Smooth muscle cell (in vitro differentiated cells): ENCODE measurements around the gene POLA1. TPM values are rescaled to one million over a fixed set of nuclear protein-coding genes. Genes with fewer than 3 reads are reported as not detected.
"Not testable (repeated sequence)": the region's sequence is repeated elsewhere in the genome, so short reads cannot be mapped to it uniquely, and the experiment has no call there.

Source experiments
- DNase-seq: peaks from one replicate; lab custom pipeline; 2025; ENCODE audit not compliant: unreplicated experiment; lab: John Stamatoyannopoulos, UW
- H2AFZ ChIP-seq: fragments of 200-600 bp; sonication (generic); 2 replicates; pipeline ENCODE4 v1.6.0; 2016; ENCODE audit warnings: antibody characterized with exemption, low read depth, mild to moderate bottlenecking
- H3F3A ChIP-seq: fragments of 200-600 bp; sonication (generic); 2 replicates; pipeline ENCODE4 v1.6.0; 2017; ENCODE audit warnings: antibody characterized with exemption, low read depth
- H3K27ac ChIP-seq: fragments of 200-600 bp; sonication (generic); 2 replicates; pipeline ENCODE4 v1.5.1; 2016; ENCODE audit warnings: low read depth, mild to moderate bottlenecking
- H3K27me3 ChIP-seq: fragments of 200-600 bp; sonication (generic); 2 replicates; pipeline ENCODE4 v1.6.1; 2016; ENCODE audit warnings: low read depth, mild to moderate bottlenecking
- H3K36me3 ChIP-seq: fragments of 200-600 bp; sonication (generic); 2 replicates; pipeline ENCODE4 v1.5.1; 2016; ENCODE audit warnings: low read depth
- H3K4me1 ChIP-seq: fragments of 200-600 bp; sonication (generic); 2 replicates; pipeline ENCODE4 v1.5.1; 2016; ENCODE audit warnings: low read depth
- H3K4me2 ChIP-seq: fragments of 200-600 bp; sonication (generic); 2 replicates; pipeline ENCODE4 v1.6.0; 2016; ENCODE audit warnings: mild to moderate bottlenecking
- H3K4me3 ChIP-seq: fragments of 200-600 bp; sonication (generic); 2 replicates; pipeline ENCODE4 v1.5.1; 2016; ENCODE audit warnings: mild to moderate bottlenecking
- H3K79me2 ChIP-seq: fragments of 200-600 bp; sonication (generic); 2 replicates; pipeline ENCODE4 v1.6.0; 2016; ENCODE audit warnings: low read depth, mild to moderate bottlenecking
- H3K9ac ChIP-seq: fragments of 200-600 bp; sonication (generic); 2 replicates; pipeline ENCODE4 v1.6.0; 2016; ENCODE audit warnings: low read depth
- H3K9me3 ChIP-seq: fragments of 200-600 bp; sonication (generic); replicated peaks from 2 replicates; pipeline ENCODE4 v1.5.1; 2016; ENCODE audit warnings: low read depth
- H4K20me1 ChIP-seq: fragments of 200-600 bp; sonication (generic); 2 replicates; pipeline ENCODE4 v1.6.0; 2016; ENCODE audit warnings: low read depth
- CTCF ChIP-seq: fragments of 200-600 bp; sonication (generic); IDR thresholded peaks from 2 replicates; pipeline ENCODE4 v1.5.1; 2017; ENCODE audit warnings: borderline replicate concordance, mild to moderate bottlenecking, antibody characterized with exemption; ENCODE audit not compliant: insufficient read depth, poor library complexity, severe bottlenecking
- WGBS: methylation state at CpG from one replicate; pipeline ENCODE4 v1.1.7; 2016; ENCODE audit warnings: low lambda C conversion rate; 5-methylcytosine and 5-hydroxymethylcytosine counted together
- polyA plus RNA-seq: library from polyadenylated mRNA; unstranded; fragments of >200 nt; fragmentation: Nextera tagmentation; extraction: Ambion mirVana; gene quantifications from 2 replicates; pipeline ENCODE4 v1.2.1, GENCODE V29; 2016
- total RNA-seq: library from RNA; depleted of rRNA; stranded (reverse); fragments of >200 nt; gene quantifications from 2 replicates; pipeline ENCODE4 v1.2.3, GENCODE V29; 2014

The POLA1 gene
- total and polyA plus RNA-seq, 2 experiments from 2014 or later, result 5.4 to 11.7 TPM

- no peak overlapping the region for H3K4me3 ChIP-seq
- no peak overlapping the region for H2AFZ ChIP-seq
- H3K9me3 ChIP-seq, result no peaks in the 10 kb centered on the region
- TF ChIP-seq CTCF, result no peak
- no peaks in the 10 kb centered on the region for H3K27me3 ChIP-seq
- peaks cover 6% of the 10 kb centered on the region for H3K4me1 ChIP-seq
- no peaks in the 10 kb centered on the region for H3F3A ChIP-seq
- no peak for DNase-seq
- H3K79me2 ChIP-seq, result no peaks in the 10 kb centered on the region
- H3K36me3 ChIP-seq, result no peaks in the 10 kb centered on the region
- no peaks in the 10 kb centered on the region for H4K20me1 ChIP-seq
- no peak overlapping the region for H3K4me2 ChIP-seq
- no peak overlapping the region for H3K9ac ChIP-seq
- no peak overlapping the region for H3K27ac ChIP-seq
Observed at GRCh38 chrX:24860140-24860539, 166.4 kb downstream of the POLA1 start.

GRCh38 chrX:24862343-24862742, 168.6 kb downstream of the POLA1 start:
- Histone ChIP-seq H3K27ac (no peak overlapping the region), H3K4me2 (no peak overlapping the region)
- TF ChIP-seq CTCF, result no peak

GRCh38 chrX:24863779-24864178, 170.1 kb downstream of the POLA1 start:
- H3K9ac ChIP-seq, H3K79me2 ChIP-seq, H3F3A ChIP-seq, H3K36me3 ChIP-seq, H3K9me3 ChIP-seq, H3K4me2 ChIP-seq, H3K27me3 ChIP-seq, H4K20me1 ChIP-seq, H3K4me3 ChIP-seq, DNase-seq, H2AFZ ChIP-seq, H3K27ac ChIP-seq, H3K4me1 ChIP-seq: not testable (repeated sequence)
- WGBS, result over 99% methylated on average over 8 of the region's 8 CpGs

More at GRCh38 chrX:24862343-24862742, 168.6 kb downstream of the POLA1 start:
- DNase-seq, result no peak
- Histone ChIP-seq H3K9ac (no peak overlapping the region), H3K4me1 (peaks cover 6% of the 10 kb centered on the region), H3K27me3 (no peaks in the 10 kb centered on the region), H3K36me3 (no peaks in the 10 kb centered on the region), H3K9me3 (no peaks in the 10 kb centered on the region), H3K79me2 (no peaks in the 10 kb centered on the region), H3K4me3 (no peak overlapping the region), H2AFZ (no peak overlapping the region), H4K20me1 (no peaks in the 10 kb centered on the region), H3F3A (no peaks in the 10 kb centered on the region)
- WGBS, result 26% methylated on average over 2 of the region's 2 CpGs

GRCh38 chrX:24870143-24870542, 176.4 kb downstream of the POLA1 start:
- Histone ChIP-seq H3K9me3 (no peaks in the 10 kb centered on the region), H3K4me2 (no peak overlapping the region), H3K27me3 (no peaks in the 10 kb centered on the region), H3K9ac (no peak overlapping the region), H3K36me3 (no peaks in the 10 kb centered on the region), H3K4me1 (no peaks in the 10 kb centered on the region), H3F3A (no peaks in the 10 kb centered on the region), H3K4me3 (no peak overlapping the region), H3K79me2 (no peaks in the 10 kb centered on the region), H3K27ac (no peak overlapping the region), H4K20me1 (no peaks in the 10 kb centered on the region), H2AFZ (no peak overlapping the region)
- TF ChIP-seq CTCF, result no peak
- no peak for DNase-seq
- 50% methylated on average over 3 of the region's 3 CpGs for WGBS
